Peyer's patch (tissue), 4 donors: Measurements from ENCODE around the gene RUNX1.

ENCODE experiments used
- POLR2A ChIP-seq, 2 donors: fragments of 450-650 bp; IDR thresholded peaks; one replicate each; pipeline ENCODE4 v1.5.1; 2017; ENCODE audit warnings: antibody characterized with exemption in 2 of 2, mild to moderate bottlenecking in 2 of 2, moderate library complexity in 2 of 2
- TF ChIP-seq, protein P1 (sequence below), 6 experiments: fragments of 450-650 bp in 4 of 6; fragments of 200-600 bp in 2 of 6; sonication (generic) in 1 of 6; IDR thresholded peaks; one replicate each; pipeline ENCODE4 v1.5.1; 2017 to 2019; ENCODE audit warnings: antibody characterized with exemption in 6 of 6, mild to moderate bottlenecking in 3 of 6, moderate library complexity in 1 of 6

DNA sequence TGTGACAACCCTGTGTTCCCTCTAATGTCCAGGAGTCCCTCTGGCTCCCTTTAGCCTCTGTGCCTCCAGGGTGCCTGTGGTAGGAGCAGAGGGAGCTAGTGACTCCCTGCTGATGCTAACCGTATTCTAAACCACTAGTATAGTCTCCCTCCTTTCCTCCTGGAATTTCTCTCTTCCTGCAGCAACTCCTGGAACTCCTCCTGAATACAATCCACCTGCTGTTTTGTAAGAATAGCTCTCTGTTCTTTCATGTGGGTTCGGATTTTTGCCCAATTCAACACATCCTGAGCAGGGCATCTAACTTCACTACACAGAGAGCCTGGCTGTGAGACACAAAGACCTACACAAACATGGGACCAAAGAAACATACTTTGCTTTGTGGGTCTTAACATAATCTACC lies 107.9 kb downstream of the RUNX1 start:
- TF ChIP-seq, protein P1, sequence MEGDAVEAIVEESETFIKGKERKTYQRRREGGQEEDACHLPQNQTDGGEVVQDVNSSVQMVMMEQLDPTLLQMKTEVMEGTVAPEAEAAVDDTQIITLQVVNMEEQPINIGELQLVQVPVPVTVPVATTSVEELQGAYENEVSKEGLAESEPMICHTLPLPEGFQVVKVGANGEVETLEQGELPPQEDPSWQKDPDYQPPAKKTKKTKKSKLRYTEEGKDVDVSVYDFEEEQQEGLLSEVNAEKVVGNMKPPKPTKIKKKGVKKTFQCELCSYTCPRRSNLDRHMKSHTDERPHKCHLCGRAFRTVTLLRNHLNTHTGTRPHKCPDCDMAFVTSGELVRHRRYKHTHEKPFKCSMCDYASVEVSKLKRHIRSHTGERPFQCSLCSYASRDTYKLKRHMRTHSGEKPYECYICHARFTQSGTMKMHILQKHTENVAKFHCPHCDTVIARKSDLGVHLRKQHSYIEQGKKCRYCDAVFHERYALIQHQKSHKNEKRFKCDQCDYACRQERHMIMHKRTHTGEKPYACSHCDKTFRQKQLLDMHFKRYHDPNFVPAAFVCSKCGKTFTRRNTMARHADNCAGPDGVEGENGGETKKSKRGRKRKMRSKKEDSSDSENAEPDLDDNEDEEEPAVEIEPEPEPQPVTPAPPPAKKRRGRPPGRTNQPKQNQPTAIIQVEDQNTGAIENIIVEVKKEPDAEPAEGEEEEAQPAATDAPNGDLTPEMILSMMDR (IDR thresholded peaks at IDR 0.05): no peak
- TF ChIP-seq POLR2A (IDR thresholded peaks at IDR 0.05): no peak
